K562 (cell line): ENCODE measurements around the gene GLB1L2.

ENCODE experiments used
- MAFK ChIP-seq: IDR thresholded peaks from 2 replicates; pipeline ENCODE4 v1.6.1; 2011; ENCODE audit warnings: low read length, improper control_type of control experiment
- TF ChIP-seq, protein P1 (sequence below), 3 experiments: IDR thresholded peaks in 2 of 3; conservative IDR thresholded peaks in 1 of 3; 2 replicates each; pipeline ENCODE4 v1.5.1; 2011 to 2012; ENCODE audit warnings: low read length in 3 of 3, mild to moderate bottlenecking in 3 of 3, control low read depth in 2 of 3, improper control_type of control experiment in 1 of 3, inconsistent platforms in 1 of 3, low read depth in 1 of 3, mixed read lengths in 1 of 3, moderate library complexity in 1 of 3; ENCODE audit not compliant: insufficient read depth in 2 of 3

DNA sequence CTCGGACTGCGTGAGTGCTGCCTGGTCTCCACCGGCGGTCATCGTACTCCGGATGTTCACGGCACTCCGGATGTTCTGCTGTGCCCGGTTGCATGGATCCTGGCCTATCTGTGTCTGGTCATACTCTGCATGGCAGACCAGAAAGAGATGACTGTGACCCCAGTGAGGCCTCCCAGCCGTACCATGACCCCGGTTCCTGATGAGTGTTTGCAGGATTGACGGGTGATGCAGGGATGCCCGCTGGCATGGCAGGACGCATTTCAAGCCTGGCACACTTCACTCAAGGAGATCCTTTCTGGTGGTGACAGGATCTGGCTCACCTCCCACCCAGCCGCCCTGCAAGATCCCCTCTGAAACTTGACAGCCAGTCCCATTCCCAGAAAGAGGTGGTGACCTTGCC, 6.3 kb downstream of the GLB1L2 start:
- no peak for TF ChIP-seq MAFK
- TF ChIP-seq, protein P1, sequence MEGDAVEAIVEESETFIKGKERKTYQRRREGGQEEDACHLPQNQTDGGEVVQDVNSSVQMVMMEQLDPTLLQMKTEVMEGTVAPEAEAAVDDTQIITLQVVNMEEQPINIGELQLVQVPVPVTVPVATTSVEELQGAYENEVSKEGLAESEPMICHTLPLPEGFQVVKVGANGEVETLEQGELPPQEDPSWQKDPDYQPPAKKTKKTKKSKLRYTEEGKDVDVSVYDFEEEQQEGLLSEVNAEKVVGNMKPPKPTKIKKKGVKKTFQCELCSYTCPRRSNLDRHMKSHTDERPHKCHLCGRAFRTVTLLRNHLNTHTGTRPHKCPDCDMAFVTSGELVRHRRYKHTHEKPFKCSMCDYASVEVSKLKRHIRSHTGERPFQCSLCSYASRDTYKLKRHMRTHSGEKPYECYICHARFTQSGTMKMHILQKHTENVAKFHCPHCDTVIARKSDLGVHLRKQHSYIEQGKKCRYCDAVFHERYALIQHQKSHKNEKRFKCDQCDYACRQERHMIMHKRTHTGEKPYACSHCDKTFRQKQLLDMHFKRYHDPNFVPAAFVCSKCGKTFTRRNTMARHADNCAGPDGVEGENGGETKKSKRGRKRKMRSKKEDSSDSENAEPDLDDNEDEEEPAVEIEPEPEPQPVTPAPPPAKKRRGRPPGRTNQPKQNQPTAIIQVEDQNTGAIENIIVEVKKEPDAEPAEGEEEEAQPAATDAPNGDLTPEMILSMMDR (IDR thresholded peaks at IDR 0.05 in 2 of 3, conservative IDR thresholded peaks at IDR 0.05 in 1 of 3; ENCODE audit: insufficient read depth in 2 of 3, low read depth in 1 of 3, low read length in 3 of 3) = no peak
